H1 (cell line): ENCODE data around the gene ITGA3. TPM values are rescaled to one million over a fixed set of nuclear protein-coding genes. Genes with fewer than 3 reads are reported as not detected.

Source experiments
- CHD2 ChIP-seq: IDR thresholded peaks from 2 replicates; pipeline ENCODE4 v1.6.1; 2012; ENCODE audit warnings: low read length, improper control_type of control experiment
- HDAC6 ChIP-seq: IDR thresholded peaks from one replicate; pipeline ENCODE4 v1.7.1; 2012; ENCODE audit warnings: low read depth, mild to moderate bottlenecking, inconsistent platforms, low read length, moderate library complexity
- MAFK ChIP-seq: IDR thresholded peaks from 2 replicates; pipeline ENCODE4 v1.6.1; 2012; ENCODE audit warnings: low read depth, mild to moderate bottlenecking, improper control_type of control experiment, low read length
- POU5F1 ChIP-seq: IDR thresholded peaks from 2 replicates; pipeline ENCODE4 v1.6.1; 2011; ENCODE audit warnings: low read depth, mild to moderate bottlenecking, low read length, moderate library complexity
- RNF2 ChIP-seq: fragments of 200-900, 300-1000 bp; sonication (generic); IDR thresholded peaks from 2 replicates; pipeline ENCODE4 v1.7.1; 2016; ENCODE audit warnings: borderline replicate concordance, low read depth, mild to moderate bottlenecking, antibody characterized with exemption, low read length; ENCODE audit not compliant: poor library complexity, severe bottlenecking; ENCODE audit errors: missing control alignments
- SIRT6 ChIP-seq: IDR thresholded peaks from one replicate; pipeline ENCODE4 v1.7.1; 2012; ENCODE audit warnings: low read length, inconsistent platforms
- SP1 ChIP-seq: IDR thresholded peaks from 2 replicates; pipeline ENCODE4 v1.6.1; 2011; ENCODE audit warnings: low read depth, low read length
- TAF7 ChIP-seq: optimal IDR thresholded peaks from 2 replicates; pipeline ENCODE3; 2011; ENCODE audit warnings: low read depth, mild to moderate bottlenecking, inconsistent platforms, low read length, moderate library complexity, borderline replicate concordance
- YY1 ChIP-seq: IDR thresholded peaks from 2 replicates; pipeline ENCODE4 v1.6.1; 2011; ENCODE audit warnings: low read depth, mild to moderate bottlenecking, low read length
- polyA plus RNA-seq, 7 experiments: library from polyadenylated mRNA; depleted of rRNA in 3 of 7; stranded (reverse) in 5 of 7; unstranded in 2 of 7; fragments of >200 nt in 5 of 7; fragments of 200-250 nt in 2 of 7; gene quantifications; 1 replicate in 5 of 7; 2 replicates in 1 of 7; 4 replicates in 1 of 7; pipeline versions ENCODE4 v1.2.1 to v1.2.3, GENCODE V29; 2011 to 2013; ENCODE audit warnings: missing spikeins in 2 of 7, mixed read lengths in 2 of 7
- total RNA-seq: library from RNA; stranded (reverse); fragmentation: NEBNext Ultra II Directional; extraction: Animal tissue kit (Norgen Biotek cat#: 25700); gene quantifications from 2 replicates; pipeline ENCODE4 v1.2.1, GENCODE V29; 2021
- TF ChIP-seq, protein P1 (sequence below): fragments of 300-600 bp; sonication (generic); IDR thresholded peaks from 2 replicates; pipeline ENCODE4 v1.7.1; 2012; ENCODE audit warnings: low read length, moderate library complexity, mild to moderate bottlenecking, inconsistent platforms; ENCODE audit not compliant: insufficient replicate concordance

Gene ITGA3
- total and polyA plus RNA-seq, 2 of the 8 experiments (the other 6 are each of a cell fraction or from before 2014, with no cell fraction given) = 24.0 to 24.2 TPM

DNA sequence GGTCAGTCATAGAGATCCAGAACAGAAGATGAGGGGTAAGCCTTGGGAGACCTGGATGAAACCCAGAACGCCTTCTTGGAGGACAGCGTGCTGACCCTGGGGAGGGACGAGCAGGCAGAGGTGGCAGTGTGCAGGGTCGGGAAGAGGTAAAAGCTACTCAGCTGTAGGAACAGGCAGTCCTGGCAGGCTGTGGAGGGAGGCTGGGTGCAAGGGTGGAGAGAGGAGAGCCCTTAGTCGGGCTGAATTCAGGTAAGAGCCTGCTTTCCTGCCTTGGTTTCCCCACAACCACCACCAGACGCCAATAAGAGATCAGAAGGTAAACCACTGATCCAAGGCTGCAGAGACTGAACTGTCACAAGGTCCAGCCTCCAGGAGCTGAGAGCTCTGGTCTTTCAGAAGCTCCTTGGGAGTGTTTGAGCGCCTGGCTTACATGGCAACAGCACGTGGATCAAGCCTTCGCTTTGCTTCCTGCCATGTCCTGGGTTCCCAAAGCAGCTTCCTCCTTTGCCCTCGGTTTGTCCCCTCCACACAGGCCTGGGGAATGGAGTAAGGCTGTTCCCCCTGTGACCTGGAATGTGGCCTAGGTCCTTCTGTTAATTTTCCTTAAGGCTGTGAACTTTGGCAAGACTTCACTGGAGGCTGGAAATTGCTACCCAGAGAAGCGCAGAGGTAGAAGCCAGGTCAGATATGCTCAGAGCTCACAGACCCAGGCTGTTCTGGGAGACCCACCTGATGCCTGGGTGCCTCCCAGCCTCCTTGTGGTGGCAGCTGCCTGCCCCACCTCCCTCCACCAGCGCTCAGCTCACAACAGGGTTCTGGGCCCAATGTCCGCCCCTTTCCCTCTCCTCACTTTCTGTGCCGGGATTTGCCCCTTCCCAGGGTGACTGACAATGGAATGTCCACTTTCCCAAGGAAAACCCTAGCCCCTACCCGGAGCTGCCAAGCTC is 35.3 kb downstream of the ITGA3 start (continued):
- TF ChIP-seq, protein P1, sequence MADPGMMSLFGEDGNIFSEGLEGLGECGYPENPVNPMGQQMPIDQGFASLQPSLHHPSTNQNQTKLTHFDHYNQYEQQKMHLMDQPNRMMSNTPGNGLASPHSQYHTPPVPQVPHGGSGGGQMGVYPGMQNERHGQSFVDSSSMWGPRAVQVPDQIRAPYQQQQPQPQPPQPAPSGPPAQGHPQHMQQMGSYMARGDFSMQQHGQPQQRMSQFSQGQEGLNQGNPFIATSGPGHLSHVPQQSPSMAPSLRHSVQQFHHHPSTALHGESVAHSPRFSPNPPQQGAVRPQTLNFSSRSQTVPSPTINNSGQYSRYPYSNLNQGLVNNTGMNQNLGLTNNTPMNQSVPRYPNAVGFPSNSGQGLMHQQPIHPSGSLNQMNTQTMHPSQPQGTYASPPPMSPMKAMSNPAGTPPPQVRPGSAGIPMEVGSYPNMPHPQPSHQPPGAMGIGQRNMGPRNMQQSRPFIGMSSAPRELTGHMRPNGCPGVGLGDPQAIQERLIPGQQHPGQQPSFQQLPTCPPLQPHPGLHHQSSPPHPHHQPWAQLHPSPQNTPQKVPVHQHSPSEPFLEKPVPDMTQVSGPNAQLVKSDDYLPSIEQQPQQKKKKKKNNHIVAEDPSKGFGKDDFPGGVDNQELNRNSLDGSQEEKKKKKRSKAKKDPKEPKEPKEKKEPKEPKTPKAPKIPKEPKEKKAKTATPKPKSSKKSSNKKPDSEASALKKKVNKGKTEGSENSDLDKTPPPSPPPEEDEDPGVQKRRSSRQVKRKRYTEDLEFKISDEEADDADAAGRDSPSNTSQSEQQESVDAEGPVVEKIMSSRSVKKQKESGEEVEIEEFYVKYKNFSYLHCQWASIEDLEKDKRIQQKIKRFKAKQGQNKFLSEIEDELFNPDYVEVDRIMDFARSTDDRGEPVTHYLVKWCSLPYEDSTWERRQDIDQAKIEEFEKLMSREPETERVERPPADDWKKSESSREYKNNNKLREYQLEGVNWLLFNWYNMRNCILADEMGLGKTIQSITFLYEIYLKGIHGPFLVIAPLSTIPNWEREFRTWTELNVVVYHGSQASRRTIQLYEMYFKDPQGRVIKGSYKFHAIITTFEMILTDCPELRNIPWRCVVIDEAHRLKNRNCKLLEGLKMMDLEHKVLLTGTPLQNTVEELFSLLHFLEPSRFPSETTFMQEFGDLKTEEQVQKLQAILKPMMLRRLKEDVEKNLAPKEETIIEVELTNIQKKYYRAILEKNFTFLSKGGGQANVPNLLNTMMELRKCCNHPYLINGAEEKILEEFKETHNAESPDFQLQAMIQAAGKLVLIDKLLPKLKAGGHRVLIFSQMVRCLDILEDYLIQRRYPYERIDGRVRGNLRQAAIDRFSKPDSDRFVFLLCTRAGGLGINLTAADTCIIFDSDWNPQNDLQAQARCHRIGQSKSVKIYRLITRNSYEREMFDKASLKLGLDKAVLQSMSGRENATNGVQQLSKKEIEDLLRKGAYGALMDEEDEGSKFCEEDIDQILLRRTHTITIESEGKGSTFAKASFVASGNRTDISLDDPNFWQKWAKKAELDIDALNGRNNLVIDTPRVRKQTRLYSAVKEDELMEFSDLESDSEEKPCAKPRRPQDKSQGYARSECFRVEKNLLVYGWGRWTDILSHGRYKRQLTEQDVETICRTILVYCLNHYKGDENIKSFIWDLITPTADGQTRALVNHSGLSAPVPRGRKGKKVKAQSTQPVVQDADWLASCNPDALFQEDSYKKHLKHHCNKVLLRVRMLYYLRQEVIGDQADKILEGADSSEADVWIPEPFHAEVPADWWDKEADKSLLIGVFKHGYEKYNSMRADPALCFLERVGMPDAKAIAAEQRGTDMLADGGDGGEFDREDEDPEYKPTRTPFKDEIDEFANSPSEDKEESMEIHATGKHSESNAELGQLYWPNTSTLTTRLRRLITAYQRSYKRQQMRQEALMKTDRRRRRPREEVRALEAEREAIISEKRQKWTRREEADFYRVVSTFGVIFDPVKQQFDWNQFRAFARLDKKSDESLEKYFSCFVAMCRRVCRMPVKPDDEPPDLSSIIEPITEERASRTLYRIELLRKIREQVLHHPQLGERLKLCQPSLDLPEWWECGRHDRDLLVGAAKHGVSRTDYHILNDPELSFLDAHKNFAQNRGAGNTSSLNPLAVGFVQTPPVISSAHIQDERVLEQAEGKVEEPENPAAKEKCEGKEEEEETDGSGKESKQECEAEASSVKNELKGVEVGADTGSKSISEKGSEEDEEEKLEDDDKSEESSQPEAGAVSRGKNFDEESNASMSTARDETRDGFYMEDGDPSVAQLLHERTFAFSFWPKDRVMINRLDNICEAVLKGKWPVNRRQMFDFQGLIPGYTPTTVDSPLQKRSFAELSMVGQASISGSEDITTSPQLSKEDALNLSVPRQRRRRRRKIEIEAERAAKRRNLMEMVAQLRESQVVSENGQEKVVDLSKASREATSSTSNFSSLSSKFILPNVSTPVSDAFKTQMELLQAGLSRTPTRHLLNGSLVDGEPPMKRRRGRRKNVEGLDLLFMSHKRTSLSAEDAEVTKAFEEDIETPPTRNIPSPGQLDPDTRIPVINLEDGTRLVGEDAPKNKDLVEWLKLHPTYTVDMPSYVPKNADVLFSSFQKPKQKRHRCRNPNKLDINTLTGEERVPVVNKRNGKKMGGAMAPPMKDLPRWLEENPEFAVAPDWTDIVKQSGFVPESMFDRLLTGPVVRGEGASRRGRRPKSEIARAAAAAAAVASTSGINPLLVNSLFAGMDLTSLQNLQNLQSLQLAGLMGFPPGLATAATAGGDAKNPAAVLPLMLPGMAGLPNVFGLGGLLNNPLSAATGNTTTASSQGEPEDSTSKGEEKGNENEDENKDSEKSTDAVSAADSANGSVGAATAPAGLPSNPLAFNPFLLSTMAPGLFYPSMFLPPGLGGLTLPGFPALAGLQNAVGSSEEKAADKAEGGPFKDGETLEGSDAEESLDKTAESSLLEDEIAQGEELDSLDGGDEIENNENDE = no peak
- no peak for TF ChIP-seq SP1
- no peak for TF ChIP-seq CHD2
- TF ChIP-seq HDAC6 = no peak
- no peak for TF ChIP-seq RNF2
- TF ChIP-seq MAFK = no peak
- TF ChIP-seq SIRT6 = no peak
- no peak for TF ChIP-seq YY1
- no peak for TF ChIP-seq TAF7
- no peak for TF ChIP-seq POU5F1
